HG02798 (cell line): ENCODE data around the gene CAPS.
"Not testable (repeated sequence)": the region's sequence is repeated elsewhere in the genome, so short reads cannot be mapped to it uniquely, and the experiment has no call there.

Source experiments
- ATAC-seq: cut with Tn5 transposase; IDR thresholded peaks from one replicate; pipeline ENCODE4 v1.9.1; 2021; ENCODE audit warnings: mild to moderate bottlenecking; ENCODE audit not compliant: unreplicated experiment, poor library complexity

The CAPS gene

GRCh38 chr19:5913739-5914357 lies at the start of gene CAPS:
Gene CAPS (plus strand): TSS chr19:5914254. CDS start chr19:5914407, 153 bp downstream.
- ATAC-seq: no peak

DNA sequence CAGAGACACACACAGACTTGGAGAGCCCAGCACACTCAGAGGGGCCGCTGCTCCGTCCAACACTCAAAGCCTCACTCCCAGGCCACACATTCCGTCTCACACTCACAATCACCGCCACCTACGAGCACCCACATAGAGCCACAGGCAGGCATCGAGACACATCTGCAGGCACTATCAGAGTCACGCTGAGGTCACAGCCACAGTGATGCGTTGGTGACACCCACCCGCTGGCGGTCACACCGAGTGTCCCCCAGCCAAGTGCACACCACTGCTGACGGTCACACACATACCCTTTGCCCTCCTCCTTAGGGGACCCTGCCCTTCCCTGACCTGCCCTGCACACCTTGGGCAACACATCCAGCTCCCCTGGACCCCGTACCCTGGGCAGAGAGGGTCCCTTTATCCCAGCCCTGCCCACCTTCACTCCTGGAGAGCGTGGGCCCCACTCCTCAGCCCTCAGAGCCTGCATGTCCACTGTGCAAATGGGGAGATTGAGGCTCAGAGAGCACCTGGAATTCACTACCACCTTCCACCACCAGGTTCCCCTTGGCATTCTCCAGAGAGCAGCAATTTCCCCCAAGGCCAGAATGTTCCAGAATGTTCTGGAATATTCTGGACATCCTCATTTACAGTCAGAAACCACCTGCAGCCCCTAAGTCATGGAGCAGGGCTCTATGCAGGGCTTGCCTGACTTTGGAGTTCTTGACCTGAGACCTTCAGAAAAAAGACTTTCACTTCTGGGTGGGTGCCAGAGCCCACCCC lies 49.1 kb upstream of the CAPS start:
- ATAC-seq: no peak

GRCh38 chr19:5865772-5866171 lies 48.3 kb upstream of the CAPS start:
- no peak for ATAC-seq

GRCh38 chr19:5867201-5868136 lies 46.6 kb upstream of the CAPS start:
- no peak for ATAC-seq

GRCh38 chr19:5870986-5871394 lies 43.1 kb upstream of the CAPS start:
- no peak for ATAC-seq

GRCh38 chr19:5873617-5874199 lies 40.3 kb upstream of the CAPS start:
- ATAC-seq: no peak

GRCh38 chr19:5874496-5874895 lies 39.6 kb upstream of the CAPS start:
- ATAC-seq: not testable (repeated sequence)

- no peak for ATAC-seq
Measured at GRCh38 chr19:5877427-5877826, 36.6 kb upstream of the CAPS start.

GRCh38 chr19:5877882-5878281 lies 36.2 kb upstream of the CAPS start:
- no peak for ATAC-seq

- no peak for ATAC-seq
Measured at GRCh38 chr19:5880196-5880595, 33.9 kb upstream of the CAPS start.

- ATAC-seq: no peak
Measured at GRCh38 chr19:5880604-5881078, 33.4 kb upstream of the CAPS start.

DNA sequence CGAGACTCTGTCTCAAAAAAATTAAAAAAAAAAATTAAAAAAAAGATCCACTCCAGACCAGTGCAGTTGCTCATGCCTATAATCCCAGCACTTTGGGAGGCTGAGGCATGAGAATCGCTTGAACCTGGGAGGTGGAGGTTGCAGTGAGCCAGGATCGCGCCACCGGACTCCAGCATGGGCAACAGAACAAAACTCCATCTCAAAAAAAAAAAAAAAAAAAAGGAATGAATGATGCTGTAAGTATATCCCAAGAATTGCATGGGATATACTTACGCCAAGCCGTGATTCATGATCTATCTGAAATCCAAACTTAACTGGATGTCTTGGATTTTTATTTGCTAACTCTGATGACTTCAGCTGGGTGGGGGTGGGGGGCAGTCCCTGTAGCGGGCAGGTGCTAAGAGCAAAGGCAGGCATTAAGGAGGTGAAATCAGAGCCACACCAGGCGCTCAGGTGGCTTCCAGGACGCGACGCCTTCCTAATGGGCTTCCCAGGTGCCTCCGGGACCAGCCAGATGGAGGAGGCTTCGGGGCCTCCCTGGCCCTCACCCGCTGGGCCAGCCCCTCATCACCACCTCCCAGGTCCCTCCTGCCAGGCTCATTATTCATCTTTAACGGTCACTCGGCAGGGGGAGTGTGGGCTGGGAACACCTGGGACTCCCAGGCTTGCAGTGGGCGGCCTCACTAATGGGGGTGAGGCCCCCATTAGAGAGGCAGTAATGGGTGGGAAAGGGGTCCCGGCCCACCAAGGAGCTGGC lies 32.3 kb upstream of the CAPS start:
- ATAC-seq: no peak

DNA sequence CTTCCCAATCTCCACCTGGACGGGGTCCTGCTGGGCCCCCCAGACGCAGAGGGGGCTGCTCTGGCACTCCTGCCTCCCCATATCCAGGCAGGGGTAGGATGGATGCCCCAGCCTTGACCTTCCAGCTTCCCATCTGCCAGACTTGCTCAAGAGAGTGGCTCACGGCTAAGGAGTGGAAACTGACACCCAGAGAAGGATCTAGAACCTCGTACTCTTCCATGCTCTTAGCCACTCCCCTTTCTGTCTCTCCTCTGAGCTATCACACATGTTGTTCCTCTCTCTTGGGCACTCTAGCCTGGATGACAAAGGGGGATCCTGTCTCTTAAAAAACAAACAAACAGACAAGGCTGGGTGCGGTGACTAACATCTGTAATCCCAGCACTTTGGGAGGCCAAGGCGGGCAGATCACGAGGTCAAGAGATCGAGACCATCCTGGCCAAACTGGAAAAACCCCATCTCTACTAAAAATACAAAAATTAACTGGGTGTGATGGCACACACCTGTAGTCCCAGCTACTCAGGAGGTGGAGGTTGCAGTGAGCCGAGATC lies 31.6 kb upstream of the CAPS start:
- no peak for ATAC-seq

GRCh38 chr19:5883157-5883873 lies 30.7 kb upstream of the CAPS start:
- ATAC-seq: not testable (repeated sequence)

DNA sequence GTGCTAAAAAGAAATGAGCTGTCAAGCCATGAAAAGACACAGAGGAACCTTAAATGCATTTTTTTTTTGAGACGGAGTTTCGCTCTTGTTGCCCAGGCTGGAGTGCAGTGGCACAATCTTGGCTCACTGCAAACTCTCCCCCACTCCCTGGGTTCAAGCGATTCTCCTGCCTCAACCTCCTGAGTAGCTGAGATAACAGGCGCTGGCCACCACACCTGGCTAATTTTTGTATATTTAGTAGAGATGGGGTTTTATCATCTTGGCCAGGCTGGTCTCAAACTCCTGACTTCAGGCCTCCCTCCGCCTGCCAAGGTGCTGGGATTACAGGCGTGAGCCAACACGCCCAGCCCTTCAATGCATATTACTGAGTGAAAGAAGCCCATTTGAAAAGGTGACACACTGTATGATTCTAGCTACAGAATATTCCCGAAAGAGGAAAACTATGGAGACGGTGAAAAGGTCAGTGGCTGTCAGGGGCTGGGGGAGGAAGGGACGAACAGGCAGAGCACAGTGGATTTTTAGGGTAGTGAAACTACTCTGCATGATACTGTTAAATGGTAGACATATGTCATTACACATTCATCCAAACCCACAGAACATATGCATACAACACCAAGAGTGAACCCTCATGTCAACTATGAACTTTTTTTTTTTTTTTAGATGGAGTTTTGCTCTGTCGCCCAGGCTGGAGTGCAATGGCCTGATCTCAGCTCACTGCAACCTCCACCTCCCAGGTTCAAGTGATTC lies 29.8 kb upstream of the CAPS start:
- ATAC-seq: not testable (repeated sequence)

DNA sequence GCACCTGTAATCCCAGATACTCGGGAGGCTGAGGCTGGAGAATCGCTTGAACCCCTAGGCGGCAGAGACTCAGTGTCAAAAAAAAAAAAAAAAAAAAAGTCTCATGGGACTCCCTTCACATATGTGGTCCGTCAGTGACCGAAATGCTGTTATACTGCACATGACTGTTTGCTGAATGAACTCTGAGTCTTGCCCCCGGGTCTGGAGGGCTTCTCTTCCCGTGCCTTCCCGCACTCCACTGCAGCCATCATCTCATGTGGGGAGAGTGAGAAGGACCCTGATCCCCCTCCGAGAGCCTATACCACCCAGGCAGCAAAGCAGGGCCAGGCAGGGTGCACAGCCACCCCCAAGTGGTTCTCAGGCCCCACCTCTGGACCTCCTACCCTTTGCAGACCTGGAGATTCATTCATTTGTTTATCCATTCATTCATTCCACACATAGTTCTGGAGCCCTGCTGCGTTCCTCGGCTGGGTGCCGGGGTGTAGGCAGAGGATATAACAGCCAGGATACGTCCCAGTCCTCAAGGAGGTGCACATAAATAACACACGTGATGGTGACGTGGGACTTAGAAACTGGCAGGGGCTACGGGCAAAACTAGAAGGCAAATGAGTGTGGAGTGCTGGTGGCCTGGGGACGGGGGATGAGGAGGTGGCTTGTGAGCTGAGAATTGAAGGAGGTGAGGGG lies 24.6 kb upstream of the CAPS start:
- no peak for ATAC-seq

DNA sequence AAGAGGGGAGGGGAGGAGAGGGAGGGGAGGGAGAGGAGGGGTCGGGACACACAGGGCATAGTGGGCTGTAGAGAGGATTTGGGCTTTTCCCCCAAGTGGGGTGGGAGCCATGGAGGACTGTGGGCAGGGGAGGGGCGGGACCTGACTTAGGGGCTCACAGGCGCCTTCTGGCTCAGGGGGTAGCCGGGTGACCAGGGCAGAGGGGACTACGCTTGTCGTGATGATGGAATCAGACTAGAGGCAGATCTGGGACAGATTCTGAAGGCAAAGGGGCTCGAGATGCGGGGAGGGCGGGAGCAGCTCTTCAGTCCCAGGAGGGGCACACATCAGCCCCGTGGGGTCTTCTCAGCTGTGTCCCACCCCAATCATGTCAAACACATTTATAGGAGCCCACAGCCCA lies 24.0 kb upstream of the CAPS start:
- ATAC-seq: no peak

- ATAC-seq: no peak
Measured at GRCh38 chr19:5891572-5891937, 22.5 kb upstream of the CAPS start.
